Mammary epithelial cell (primary cell): ENCODE measurements around the gene CEP112.

ENCODE experiments used
- CTCF ChIP-seq, 2 donors: IDR thresholded peaks in 1 of 2; conservative IDR thresholded peaks in 1 of 2; 2 replicates each; pipeline ENCODE4 v1.5.1; 2011 to 2012; ENCODE audit warnings: inconsistent platforms in 2 of 2, low read length in 2 of 2, mild to moderate bottlenecking in 2 of 2, control low read depth in 1 of 2, low read depth in 1 of 2; ENCODE audit not compliant: insufficient read depth in 1 of 2; ENCODE audit errors: extremely low read depth in 1 of 2
- EZH2 ChIP-seq: IDR thresholded peaks from 2 replicates; pipeline ENCODE4 v1.6.1; 2012; ENCODE audit warnings: low read length, inconsistent platforms, borderline replicate concordance

DNA sequence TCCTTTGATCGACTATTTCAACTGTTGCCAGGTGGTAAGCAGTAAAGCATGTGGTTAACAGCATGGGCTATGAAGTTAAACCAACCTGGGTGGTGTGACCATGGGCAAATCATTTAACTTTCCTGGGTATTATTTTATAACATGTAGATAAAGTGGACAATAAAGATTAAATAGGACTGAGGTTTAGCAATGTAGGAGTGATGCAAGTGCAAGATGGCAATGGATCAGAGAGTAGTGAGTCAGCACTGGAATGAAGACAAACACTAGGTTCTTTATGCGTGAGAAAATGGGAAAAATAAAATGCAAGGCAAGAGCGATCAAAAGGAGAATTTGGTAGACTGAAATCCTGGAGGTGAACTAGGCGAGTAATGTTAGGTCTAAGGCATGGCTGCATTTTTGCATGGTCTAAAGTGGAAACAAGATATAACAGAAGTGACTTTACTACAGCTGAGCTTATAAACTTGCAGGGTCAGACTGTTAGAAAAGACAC is 408.0 kb downstream of the CEP112 start:
- TF ChIP-seq CTCF (conservative IDR thresholded peaks at IDR 0.05 in 1 of 2, IDR thresholded peaks at IDR 0.05 in 1 of 2; ENCODE audit: extremely low read depth in 1 of 2, insufficient read depth in 1 of 2, low read depth in 1 of 2, low read length in 2 of 2) = no peak
- TF ChIP-seq EZH2 = no peak
